ENCODE results near the gene PHF21B.
"Not testable (repeated sequence)": the region's sequence is repeated elsewhere in the genome, so short reads cannot be mapped to it uniquely, and the experiment has no call there.

DNA sequence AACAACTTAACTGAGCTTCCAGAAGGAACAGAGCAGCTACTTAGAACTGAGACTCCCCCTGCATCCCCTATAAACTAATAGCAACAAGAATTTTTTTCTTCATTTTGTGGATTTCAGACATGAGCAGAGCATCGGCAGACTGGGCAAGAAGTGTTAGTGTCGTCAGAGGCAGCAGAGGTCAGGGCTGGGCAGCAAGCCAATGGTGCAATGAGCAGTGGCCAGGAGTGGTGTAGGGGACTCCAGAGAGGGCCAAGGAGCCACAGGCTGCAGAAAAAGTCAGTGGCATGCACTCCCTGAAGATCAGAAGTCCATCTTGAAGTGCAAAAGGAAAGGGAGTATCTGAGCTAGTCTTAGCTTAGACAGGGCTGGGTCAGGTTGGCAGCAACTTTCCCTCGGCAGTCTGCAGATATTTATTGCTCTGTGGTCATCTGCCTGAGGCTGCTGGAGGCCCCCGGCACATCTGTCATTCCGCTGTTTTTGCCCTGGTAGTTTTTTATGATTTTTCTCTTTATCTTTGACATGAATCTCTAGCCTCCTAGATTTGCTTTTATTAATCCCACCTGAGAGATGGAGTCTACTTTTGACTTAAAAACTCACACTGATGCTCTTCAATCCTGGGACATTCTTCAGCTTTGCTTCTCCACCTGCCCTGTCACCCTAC is 105.2 kb downstream of the PHF21B start:
- not testable (repeated sequence) for TF ChIP-seq EP300 (IDR thresholded peaks at IDR 0.05)
- TF ChIP-seq, protein P1, sequence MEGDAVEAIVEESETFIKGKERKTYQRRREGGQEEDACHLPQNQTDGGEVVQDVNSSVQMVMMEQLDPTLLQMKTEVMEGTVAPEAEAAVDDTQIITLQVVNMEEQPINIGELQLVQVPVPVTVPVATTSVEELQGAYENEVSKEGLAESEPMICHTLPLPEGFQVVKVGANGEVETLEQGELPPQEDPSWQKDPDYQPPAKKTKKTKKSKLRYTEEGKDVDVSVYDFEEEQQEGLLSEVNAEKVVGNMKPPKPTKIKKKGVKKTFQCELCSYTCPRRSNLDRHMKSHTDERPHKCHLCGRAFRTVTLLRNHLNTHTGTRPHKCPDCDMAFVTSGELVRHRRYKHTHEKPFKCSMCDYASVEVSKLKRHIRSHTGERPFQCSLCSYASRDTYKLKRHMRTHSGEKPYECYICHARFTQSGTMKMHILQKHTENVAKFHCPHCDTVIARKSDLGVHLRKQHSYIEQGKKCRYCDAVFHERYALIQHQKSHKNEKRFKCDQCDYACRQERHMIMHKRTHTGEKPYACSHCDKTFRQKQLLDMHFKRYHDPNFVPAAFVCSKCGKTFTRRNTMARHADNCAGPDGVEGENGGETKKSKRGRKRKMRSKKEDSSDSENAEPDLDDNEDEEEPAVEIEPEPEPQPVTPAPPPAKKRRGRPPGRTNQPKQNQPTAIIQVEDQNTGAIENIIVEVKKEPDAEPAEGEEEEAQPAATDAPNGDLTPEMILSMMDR (IDR thresholded peaks at IDR 0.05) = not testable (repeated sequence)

All from suprapubic skin (tissue), 3 donors.